ENCODE data around the gene MUL1. TPM values are rescaled to one million over a fixed set of nuclear protein-coding genes. Genes with fewer than 3 reads are reported as not detected.
"Not testable (repeated sequence)": the region's sequence is repeated elsewhere in the genome, so short reads cannot be mapped to it uniquely, and the experiment has no call there.

MUL1 gene
- total RNA-seq, 1 donor from 2014 or later, result 25.5 TPM

DNA sequence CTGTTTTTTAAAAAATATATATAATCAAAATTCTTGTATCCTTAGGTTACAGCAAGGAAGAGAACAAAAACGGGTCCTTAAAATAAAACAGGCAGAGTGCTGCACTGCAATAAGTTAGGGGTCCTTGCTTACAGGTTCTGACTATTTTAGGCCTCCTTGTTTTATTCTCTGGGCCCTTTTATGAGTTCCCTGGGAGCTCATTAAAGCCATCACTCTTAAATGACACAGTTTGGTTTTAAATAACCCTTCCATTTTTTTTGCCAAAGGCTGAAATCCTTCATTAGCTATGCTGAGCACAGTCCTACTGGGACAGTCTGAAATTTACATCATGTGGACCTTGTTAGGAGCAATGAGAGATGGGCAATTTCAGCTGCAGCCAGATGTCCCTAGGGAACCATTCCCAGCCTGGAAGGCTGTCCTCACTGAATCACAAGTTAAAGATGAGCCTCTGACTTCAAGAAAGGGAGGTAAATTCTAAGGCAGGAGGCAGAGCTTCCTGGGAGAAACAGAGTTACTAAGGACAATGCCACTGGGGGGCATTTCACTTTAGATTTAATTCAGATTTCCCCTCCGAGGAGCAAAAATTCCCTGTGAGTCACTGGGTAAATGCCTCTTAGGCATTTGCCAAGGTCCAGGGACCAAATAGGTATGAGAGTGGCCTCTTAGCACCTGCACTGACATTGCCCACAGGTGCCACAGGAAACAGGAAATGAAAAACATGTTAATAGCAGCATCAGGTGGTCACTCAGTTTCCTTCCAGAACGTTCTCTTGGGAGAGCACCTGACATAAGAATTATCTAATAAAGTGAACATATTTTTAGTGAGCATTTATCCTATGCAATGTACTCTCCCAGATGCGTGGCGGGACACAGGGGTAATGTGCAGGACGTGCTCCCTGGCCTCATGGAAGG lies 3.8 kb upstream of the MUL1 start:
- intact Hi-C loops (cut with micrococcal nuclease), result no loop called here

DNA sequence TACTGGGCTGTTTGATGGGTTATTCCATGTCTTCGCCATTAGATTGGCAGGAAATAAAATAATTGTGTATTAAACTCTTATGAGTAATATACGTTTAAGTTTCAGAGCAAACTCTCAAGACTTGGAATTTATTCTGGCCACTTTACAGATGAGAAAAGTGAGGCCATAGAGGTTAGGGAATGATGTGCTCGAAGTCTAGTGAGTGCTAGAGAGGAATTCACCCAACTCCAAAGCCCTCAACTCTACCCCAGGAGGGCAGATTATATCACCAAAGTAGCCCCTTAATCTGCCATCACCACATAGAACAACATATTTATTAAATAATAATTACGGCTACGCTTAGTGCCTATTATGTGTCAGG lies 440 bp upstream of the MUL1 start:
- intact Hi-C loops (cut with micrococcal nuclease), result loop anchor here (5.0 kb wide), 1 partner anchor 124 kb away; the partner anchor contains the start of gene PINK1

DNA sequence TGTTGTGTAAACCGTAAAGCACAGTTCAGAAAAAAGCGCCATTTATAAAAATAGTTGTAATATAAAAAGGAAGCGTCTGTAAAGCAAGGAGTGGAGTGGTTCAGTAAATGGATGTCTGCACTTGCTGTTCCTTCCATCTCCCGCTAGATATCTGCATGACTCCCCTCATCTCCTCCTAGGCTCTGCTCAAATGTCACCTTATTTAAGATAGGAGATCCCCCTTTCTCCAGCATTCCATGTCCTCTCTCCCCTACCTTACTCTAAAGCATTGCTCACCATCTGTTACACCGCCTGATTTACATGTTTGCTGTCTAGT lies 745 bp downstream of the MUL1 start:
- intact Hi-C loops (cut with micrococcal nuclease), result loop anchor here (2.0 to 5.0 kb wide), 2 partner anchors 125 to 624 kb away; partner anchors contain the start of genes OTUD3 and PINK1

DNA sequence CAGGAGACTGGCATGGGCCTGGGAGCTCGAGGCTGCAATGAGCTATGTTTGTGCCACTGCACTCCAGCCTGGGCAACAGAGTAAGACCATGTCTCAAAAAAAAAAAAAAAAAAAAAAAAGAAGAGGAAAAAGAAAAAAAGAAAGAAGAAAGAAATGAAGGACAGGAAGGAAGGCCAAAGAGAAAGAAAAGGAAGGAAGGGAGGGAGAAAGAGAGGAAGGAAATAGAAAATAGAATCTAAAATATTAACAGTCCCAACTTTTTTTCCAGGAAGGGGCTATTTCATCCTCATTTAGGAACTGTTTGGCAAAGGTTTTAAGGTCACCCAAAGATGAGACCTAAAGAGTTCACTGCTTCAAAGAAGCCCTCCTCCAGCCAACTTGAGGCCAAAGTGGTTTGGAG lies 2.5 kb downstream of the MUL1 start:
- intact Hi-C loops (cut with micrococcal nuclease), result loop anchor here (5.0 kb wide), 1 partner anchor 127 kb away; the partner anchor contains the start of gene PINK1

DNA sequence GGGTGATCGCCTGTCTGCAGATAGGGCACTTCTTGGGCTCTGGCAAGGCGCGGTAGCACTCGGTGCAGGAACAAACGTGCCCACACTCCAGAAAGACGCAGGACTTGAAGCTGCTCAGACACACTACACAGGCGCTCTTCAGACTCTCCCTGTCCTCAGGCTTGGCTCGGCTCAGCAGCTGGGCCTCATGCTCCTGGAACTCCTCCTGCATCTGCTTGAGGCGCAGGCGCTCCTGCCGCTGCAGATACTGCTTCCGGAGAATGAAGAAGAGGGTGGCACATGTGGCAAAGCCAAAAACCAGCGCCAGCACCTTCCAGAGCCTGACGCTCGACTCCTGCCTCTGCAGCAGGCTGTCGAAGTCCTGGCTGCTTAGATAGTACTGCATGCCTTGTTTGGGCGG lies 7.2 kb downstream of the MUL1 start:
- intact Hi-C loops (cut with micrococcal nuclease), result no loop called here

DNA sequence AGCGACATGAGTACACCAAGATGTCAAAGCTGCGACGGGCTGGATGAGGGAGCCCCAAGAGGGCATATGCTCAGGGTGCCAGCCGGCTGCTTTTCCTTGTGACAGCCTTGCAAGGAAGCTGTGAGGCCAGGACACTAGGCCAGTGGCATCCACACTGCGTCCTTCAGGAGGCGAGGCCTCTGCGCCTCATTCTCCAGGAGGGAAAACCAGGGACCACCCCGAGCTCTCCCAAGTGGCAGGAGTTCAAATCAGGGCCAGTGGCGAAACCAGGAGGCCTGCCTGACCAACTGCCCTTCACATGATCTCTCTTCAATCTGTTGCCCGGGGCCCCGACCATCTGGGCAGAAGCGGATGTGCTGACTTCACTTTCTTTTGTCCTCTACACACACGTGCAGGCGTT lies 8.2 kb downstream of the MUL1 start:
- intact Hi-C loops (cut with micrococcal nuclease), result no loop called here

DNA sequence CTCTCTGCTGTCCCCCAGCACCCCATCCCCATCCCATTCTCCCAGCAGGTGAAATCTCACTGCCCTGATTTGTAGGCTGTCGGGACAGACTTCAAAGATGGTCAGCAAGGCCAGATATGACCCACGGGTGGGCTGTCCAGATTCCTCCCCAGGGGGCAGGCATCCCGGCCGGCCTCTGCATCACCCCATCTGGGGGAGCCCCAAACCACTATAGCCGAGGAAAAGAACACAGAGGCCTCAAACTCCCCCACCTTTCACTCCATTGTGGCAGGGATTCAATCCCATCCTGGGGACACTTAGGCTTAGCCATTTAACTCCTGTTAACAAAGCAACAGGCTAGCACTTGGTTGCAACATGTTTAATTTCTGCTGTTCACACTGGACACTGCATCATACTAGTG lies 8.8 kb downstream of the MUL1 start:
- intact Hi-C loops (cut with micrococcal nuclease), result no loop called here

DNA sequence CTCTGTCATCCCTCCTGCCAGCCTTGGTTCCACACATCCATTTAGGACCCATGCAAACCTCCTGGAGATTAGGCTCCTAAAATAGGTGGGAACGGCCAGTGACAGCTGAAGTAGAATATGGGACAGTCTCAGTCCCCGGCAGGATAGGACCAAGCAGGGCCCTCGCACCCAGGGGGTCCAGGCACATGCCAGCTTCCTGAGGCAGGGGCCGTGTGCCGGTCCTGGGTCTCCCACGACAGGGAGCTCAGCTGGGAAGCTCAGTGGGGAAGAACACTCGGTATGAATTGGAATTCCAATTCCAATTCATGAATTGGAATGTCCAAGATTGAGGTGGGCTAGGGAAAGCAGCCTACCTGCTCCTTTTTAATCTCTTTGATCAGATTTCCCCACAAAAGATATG lies 9.8 kb downstream of the MUL1 start:
- intact Hi-C loops (cut with micrococcal nuclease), result no loop called here

DNA sequence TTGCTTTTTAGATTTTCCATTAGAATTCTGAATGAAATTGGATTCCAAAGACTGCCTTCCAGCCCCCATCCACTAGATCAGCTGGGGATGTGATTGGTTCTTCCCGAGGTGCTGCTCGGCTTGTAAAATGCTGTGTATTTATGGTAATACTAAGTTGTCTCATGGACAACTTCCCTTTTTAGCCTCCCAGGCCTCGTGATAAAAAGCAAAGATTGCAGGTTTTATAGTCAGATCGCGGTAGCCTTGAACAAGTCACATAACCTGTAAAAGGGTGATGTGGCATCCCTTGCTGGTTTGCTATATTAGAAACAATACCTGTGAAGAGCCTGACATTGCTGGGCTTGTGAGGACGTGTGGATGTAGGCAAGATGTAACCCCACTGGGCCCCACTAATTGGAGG lies 10.4 kb downstream of the MUL1 start:
- intact Hi-C loops (cut with micrococcal nuclease), result no loop called here

DNA sequence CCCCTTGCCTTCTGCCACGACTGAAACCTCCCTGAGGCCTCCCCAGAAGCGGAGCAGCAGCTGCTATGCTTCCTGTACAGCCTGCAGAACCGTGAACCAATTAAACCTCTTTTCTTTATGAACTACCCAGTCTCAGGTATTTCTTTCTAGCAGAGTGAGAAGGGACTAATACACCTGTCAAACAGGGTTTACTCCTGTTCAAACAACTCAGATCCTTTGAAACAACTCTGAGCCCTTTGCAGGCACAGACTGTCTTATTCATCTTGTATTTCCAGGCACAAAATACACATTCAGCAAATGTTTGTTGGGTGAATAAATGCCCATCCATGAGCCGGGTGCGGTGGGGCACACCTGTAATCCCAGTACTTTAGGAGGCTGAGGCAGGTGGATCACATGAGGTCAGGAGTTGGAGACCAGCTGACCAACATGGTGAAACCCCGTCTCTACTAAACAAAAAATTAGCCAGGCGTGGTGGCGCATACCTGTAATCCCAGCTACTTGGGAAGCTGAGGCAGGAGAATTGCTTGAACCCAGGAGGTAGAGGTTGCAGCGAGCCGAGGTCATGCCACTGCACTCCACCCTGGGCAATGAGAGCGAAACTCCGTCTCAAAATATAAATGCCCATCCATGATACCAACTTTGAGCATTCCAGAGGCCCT lies 11.1 kb downstream of the MUL1 start:
- intact Hi-C loops (cut with micrococcal nuclease), result not testable (repeated sequence)

DNA sequence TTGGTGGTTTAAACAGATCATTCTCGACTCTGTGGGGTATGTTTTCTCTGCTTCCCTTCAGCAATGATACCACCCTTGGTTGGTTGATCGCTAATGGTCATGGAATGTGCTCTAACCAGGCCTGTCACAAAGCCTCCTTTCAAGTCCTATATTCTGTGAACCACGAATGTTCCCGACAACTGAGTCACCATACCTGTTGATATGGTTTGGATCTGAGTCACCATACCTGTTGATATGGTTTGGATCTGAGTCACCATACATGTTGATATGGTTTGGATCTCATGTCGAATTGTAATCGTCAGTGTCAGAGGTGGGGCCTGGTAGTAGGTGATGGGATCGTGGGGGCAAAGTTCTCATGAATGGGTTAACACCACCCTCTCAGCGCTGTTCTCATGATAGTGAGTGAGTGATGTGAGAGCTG lies 11.7 kb downstream of the MUL1 start:
- intact Hi-C loops (cut with micrococcal nuclease), result no loop called here

DNA sequence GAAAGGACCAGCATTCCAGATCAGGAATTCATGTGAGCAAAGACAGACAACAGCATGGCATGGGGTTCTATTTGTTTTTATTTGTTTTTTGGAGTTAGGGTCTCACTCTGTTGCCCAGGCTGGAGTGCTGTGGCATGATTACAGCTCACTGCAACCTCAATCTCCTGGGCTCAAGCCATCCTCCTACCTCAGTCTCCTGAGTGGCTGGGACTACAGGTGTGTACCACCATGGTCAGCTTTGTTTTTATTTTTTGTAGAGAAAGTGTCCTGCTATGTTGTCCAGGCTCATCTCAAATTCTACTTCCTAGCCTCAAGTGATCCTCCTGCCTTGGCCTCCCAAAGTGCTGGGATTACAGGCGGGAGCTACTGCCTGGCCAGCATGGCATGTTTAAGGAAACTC lies 12.3 kb downstream of the MUL1 start:
- intact Hi-C loops (cut with micrococcal nuclease), result no loop called here

DNA sequence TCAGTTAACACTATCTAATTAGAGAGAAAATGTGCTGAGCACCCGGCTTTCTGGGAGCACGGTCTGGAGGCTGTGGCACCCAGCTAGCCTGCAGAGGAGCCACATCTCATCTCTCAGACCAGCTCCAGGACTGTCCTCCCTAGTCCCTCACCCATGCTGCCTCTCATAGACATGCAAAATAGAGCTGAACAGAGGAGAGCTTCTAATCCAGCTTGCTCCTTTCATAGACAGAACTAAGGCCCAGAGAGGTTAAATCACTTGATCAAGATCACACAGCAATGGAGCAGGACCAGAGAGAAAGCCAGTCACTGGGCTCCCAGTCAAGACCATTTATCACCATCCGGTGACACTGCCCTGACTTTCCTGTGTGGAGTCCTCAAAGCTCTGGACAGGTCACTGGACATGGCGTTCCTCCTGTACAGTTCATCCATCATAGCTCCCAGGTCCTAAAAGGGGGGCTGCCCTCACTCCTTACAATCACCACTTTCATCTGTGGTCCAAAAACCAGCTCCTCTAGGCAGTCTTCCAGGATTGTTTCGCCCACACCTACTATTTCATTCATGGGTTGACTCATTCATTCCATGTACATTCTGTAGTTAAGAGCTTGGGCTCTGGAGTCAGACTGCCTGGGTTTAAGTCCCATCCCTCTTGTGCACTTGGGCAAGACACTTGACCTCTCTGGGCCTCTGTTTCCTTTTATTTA lies 13.2 kb downstream of the MUL1 start:
- intact Hi-C loops (cut with micrococcal nuclease), result loop anchor here (1.0 to 5.0 kb wide), 5 partner anchors 132 to 612 kb away; partner anchors contain the start of gene OTUD3

DNA sequence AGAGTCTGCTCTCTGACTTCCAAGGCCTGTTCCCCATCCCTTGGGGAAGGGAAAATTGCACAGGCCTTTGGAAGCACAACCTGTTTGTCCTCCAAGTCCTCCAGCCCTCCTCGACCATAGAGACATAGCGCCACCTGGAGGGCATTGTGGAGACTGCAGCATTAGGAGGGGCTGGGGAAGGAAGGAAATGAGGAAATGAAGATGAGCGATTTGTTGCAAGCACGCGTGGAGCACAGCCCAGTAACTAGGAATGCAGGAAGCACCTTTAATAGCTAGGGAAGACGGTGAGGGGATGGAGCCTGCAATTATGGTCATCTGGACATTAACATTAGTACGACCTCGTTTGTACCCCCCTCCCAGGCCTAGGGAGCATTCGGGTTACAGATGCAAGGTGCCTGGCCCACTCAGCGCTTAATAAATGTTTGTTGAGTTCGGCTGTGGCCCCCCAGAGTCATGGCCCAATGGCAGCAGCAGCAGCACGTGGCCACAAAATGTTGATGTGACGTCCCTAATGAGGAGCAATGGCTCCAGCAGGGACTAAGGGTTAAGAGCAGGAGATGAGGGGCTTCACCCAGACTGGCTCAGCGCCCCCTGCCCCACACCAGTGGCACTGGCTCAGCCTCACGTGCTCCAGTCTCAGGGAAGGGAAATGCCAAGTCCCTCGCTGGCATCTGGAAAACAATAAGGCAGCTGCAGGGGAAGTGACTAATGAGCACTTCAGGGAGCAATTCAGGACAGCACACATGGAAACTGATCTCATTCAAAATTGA lies 13.9 kb downstream of the MUL1 start:
- intact Hi-C loops (cut with micrococcal nuclease), result loop anchor here (1.0 to 5.0 kb wide), 9 partner anchors 117 to 612 kb away; partner anchors contain the start of gene OTUD3

DNA sequence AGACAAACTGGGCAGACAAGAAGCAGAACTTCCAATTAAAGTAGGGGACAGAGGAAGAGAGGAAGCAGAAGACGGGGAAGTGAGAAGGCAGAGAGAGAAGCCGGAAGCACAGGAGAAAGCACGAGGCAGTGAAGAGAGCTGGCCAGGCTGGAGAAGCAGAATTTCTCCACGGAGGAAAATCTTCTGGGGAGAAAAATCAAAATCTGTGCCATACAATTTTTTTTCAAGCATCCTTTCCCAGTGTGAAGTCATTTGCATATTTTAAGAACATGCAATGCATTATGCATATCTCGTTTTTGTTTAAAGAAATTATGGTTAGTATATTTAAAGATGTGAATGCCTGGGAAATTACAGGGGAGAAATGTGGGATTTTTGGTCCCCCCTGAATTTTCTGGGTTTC lies 14.6 kb downstream of the MUL1 start:
- intact Hi-C loops (cut with micrococcal nuclease), result loop anchor here (1.0 to 5.0 kb wide), 7 partner anchors 116 to 391 kb away; no protein-coding TSS in a partner anchor

DNA sequence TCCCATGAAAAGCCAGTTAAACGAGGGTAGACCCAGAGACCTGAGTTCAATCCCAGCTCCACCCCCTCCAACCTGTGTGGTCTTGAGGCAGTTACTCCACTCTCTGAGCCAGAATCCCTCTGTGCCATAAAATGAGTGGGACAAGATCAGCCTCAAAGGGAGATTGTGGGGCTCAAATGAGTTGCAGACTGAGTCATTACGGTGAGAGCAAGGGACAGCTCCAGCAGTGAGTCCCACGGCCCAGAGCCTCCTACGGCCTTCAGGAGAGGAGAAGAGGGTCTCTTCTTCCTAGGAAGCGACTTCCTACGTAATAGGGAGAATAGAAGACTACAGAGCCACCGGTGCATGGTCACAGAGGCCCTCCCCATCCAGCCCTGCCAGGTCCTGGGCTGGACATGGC lies 15.2 kb downstream of the MUL1 start:
- intact Hi-C loops (cut with micrococcal nuclease), result loop anchor here (1.0 to 5.0 kb wide), 7 partner anchors 115 to 390 kb away; no protein-coding TSS in a partner anchor

DNA sequence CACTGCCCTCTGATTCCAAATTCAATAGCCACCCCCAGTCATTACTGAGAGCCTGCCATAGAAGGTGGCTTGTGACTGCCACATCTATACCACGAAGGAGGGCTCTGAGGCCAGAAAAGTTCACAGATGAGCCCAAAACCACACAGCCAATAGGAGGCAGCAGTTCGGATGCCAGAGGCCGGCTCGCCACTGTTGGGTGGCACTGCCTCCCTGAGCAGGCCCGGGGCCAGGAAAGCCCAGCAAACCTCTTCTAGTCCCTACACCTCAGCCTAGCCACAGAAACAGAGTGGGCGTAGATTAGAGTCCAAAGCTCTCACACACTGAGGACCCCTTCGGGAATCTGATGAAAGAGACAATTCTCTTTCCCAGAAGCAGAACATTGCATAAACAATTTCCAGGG lies 16.1 kb downstream of the MUL1 start:
- intact Hi-C loops (cut with micrococcal nuclease), result loop anchor here (5.0 kb wide), 3 partner anchors 130 to 390 kb away; no protein-coding TSS in a partner anchor

DNA sequence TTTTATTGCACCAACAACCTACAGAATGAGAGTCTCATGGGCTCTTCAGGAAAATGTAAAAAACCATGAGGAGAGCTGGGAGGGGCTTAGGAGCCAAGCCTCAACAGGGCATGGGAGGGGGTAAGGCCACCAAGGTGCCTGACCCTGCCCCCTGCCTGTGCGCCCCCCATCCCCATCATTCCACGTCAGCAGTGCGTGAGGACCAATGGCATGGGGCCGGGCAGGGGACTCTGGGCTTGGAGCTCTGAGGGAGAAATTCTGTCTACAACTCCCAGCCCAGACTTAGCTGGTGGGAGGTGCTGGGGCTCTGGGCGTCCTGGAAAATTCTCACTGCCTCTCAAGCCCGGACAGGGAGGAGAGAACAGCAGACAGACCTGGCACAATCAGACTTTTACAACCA lies 16.8 kb downstream of the MUL1 start:
- intact Hi-C loops (cut with micrococcal nuclease), result loop anchor here (5.0 kb wide), 3 partner anchors 129 to 389 kb away; no protein-coding TSS in a partner anchor

DNA sequence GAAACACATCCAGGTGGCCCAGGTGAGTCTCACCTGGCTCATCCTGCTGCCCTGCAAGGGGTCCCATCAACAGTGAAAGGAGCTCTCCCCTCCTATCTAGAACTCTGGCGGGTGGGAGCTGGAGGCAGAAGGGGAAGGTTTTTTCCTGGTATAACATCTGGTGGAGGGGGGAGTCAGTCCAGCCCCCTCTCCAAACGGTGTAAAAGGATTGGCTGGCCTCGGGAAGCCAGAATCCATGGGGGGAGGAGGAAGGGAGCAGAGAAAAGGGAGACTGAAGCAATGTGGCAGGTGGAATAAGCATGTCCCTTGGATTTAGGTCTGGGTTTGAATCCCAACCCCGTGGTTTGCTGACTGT lies 20.7 kb downstream of the MUL1 start:
- intact Hi-C loops (cut with micrococcal nuclease), result no loop called here

DNA sequence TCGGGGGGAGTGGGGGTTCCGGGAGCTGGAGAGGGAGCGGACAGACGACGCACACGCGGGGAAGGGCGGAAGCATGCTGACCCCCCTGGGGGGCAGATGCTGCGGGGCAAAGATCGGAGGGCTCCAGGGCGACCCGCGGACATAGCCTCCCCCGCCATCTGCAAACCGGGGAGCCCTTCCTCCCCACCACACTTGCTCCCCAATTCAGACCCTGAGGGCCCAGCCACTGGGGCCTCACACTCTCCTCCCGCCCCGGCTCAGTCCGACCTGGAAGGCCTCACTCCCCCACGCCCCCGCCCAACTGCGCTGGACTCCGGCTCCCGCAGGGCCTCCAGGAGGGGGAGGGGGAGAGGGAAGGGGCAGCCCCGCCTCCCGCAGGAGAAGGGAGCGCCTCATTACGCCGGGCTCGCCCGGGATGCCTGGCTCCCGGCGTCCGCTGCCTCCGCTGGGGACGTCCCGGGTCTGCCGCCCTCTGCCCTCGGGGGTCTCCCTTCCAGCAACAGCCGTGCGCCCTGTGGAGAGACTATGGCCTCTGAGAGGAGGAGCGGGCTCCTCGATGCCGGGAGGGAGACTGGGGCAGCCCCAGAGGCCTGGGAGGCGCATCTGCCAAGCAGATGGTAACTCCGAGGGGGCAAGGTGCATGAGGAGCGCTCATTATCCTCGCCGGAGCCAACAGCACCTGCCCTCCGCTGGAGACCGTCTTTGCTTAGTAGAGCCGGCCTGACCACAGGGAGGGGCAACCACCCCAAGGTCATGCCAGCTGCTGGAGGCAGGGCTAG lies 21.3 kb downstream of the MUL1 start:
- intact Hi-C loops (cut with micrococcal nuclease), result no loop called here

All from T-helper 1 cell treated with Interleukin-12 subunit alpha and Interleukin-12 subunit beta and Interleukin-4 antibody, amounts not matched to agents 30 ng/mL and 1 ng/mL, for 36 hours (primary cell).